Endometrium (tissue), 2 donors: ENCODE measurements around the gene HOXD12.

Experiments used
- FAIRE-seq: peaks from 2 replicates; lab custom pipeline; 2012; peaks lifted over from hg19 to GRCh38; lab: Jason Lieb, UNC
- donor health status: control.
- donor health status: control.

Gene HOXD12

DNA sequence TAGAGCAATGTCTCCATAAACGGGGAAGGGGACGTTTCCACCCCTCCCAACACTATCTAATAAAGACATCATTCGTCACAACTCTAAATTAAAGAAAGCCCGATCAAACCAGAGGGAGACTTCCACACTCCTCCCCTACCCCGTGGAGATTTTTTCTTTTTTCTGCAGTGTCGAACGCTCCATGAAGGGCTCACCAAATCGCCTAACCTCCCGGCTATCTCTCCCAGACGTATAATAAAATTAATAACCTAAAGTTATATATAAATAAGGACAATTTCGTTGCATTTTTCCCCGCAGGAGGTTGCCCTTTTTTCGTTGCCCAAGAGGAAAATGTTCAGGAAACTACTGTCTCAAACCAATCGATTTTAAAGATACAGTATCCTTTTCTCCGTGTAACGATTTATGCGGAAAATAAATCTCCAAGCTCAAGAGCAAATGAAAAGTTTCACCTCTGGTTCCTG, 18.2 kb upstream of the HOXD12 start:
- FAIRE-seq, result no peak

DNA sequence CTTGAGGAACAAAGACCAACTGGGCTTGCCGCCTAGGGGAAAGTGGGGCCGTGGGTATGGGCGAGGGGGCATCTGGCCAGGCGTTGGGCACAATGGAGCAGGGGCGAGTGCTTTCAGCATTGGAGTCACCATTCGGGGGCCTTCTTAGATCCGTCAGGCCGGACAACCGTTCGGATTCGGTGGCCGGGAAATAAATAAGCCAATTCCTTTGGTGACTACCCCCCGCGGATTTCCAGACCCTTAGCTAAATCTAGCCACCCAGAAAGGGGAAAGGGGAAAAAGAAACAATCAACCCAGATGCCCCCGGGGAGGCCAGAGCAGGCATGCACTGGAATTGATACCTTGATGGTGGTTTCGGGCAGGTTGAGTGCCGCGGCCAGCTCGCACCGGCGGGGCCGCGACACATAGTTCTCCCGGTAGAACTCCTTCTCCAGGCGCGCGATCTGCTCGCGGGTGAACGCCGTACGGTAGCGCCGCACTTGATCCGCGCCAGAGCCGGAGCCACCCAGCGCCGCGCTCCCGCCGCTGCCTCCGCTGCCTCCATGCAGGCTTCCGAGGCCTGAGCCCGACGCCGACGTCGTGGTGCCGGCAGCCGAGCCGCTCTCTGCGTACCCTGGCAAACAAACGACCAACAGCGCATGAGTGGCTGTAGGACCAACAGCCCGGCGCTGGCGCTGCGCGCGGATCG, 17.6 kb upstream of the HOXD12 start:
- FAIRE-seq, result no peak

DNA sequence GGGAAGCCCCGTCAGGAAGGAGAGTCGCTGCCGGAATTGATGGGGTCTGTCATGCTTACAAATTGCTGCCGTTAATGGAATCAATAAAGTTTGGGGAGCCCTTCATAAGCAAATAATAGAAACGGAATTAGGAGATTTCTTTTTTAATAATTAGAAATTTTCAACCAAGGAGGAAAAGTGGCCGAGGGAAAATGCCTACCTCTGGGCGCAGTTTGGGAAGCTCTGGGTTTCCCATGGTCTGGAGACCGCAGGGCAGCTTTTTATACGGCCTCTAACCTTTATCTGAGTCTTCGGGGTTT, 17.1 kb upstream of the HOXD12 start:
- FAIRE-seq, result no peak

DNA sequence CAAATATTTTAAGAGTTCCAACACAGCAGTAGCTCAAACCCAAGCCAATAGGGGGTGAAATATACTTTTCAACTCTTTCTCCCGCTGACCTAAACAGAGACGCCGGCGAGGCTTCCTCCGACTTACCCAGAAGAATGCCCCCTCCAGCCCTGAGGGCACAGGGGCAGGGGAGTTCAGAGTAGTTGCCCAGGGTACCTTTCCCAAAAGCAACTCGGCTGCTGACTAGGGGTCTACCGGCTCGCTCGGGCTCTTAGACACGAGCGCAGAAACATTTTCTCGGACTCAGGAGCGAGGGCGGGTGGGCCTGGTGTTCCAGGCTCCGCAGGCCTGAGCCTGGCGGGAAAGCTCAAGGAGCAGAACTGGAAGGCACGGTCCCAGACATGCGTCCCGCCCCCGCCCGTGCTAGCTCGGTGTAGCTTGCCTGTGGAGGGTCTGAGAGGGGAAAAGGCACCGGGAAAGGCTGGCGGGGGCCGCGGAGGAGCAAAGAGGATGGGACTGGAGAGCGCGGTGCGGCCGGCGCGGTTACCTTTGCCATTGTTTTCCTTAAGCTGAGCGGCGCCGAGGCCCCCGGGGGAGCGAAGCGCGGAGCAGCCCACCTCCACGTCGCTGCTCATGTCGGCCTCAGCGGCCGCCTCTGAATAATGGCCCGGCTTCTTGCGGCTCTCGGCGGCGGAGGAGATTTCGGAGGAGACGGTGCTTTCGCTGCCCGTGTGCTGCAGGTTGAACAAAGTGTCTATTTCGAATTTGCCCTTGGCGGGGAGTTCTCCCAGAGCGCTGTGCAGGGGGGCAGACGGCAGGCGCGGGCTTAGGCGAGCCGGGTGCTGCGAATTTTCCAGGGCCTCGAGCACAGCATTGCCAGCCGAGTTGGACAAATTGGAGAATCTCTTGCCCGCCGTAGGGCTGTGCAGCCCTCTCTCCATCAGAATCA, 16.5 kb upstream of the HOXD12 start:
- FAIRE-seq, result no peak

DNA sequence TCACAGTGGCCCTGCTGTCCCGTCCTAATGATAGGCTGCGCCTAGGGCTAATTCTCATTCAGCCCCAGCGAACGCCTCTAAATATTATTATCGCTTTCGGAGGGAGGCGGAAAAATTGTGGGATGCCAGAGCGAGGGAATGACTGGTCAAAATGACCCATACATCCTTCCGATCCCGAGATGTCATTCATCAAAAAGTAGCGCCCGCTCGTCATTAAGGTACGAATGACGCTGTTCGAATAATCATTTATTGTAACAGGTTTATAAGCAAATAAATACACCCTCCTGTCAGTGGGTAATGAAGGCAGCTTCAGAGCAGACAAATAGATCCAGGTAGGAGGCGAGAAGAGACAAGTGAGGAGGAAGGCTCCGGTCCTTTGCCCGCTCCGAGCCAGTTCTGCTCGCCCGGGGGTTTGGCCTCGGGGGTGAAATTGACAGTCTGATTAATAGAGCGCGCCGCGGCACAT, 15.8 kb upstream of the HOXD12 start, which contains the start of gene EVX2:
EVX2 (minus strand) TSS at position 167 of the 466 bp plus-strand sequence. CDS start 186 bp downstream, outside the sequence.
- no peak for FAIRE-seq

DNA sequence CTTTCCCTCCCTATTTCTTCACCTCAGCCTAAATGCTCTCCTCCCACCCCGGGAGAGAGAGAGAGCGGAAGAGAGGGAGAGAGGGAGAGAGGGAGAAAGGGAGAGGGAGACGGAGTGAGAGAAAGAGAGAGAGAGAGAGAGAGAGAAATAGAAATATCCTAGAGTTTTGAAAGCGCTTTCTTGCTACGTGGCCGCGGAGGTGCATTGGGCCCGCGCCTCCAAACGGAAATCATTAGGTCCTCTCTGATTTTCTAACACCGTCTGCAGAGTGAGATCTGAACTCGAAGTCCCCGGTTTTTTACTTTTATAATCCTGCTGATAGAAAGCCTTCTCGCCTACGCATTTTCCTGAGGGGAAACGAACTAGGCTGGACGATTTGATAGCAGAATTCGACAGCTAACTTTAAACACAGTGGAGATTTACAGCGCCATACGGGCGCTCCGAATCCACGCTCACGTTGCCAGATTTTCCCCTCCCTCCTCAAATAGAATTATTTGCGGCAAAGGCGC, 14.9 kb upstream of the HOXD12 start:
- no peak for FAIRE-seq

DNA sequence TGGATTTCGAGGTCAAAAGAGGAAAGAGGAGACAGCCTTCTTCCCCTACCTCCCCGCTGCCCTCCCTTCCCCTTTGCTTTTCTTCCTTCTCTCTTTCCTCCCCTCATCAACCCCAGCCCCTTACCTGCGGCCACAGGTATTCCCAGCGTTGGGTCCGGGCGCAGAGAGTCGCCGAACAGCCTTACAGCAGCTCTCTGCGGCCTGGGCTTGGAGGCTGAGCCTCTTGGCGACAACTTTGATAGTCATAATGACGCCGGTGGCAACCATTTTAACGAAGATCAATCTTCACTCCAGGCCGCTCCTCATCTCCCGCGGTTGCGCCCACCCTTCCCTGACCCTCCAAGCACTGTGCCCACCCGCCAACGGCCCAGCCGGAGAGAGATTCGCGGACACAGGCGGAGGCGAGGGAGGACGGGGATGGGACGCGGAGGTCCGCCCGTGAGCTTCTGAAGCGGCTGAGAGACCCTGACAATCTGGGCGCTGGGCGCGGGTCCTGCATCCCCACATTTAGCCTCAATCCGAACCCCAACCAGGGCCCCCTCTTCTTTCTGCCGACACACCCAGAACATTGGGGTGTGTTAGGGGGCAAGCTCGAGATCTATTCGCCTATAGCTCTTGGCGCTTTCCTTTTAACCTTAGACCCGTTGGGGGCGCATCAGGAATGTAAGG, 14.3 kb upstream of the HOXD12 start:
- no peak for FAIRE-seq

DNA sequence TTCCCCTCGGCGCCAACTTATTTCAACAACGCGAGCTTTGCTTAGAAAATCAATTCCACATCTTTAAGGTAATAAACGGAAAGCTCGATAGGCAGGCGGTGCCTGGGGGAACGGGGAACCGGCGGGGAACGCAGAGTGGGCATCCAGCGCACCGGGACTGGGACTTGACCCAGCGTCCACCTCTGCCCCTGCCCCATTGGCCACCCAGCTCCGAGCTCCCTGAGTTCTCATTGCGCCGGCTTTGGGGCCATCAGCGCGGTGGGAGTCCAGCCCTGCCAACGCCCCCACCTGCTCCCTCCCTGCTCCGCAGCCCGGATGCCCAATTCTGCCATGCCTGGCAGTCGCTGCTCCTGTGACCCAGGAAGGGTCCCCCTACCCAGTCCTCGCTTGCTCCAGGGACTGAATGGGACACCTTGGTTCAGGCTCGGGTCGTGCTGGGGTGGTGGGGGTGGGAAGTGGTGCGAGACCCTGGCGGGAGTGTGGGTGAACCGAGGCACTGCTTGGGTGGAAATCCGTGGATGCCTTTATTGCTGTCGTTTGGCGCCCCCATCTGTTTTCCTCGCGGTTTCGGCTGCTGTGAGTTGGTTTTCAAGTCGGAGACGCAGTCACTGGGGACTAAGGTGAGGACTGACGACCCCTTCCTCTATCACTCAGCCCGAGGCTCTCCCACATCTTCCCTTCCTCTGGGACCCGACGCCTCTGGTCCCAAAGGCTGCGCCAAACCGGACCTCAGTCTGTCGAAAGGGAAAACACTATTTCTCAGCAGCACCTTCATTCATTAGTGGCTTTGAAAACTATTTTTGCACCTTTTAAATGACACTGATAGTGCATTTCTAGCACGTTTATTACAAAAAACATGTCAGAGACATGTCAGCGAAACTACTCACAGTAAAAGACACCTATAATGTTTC, 13.5 kb upstream of the HOXD12 start:
- no peak for FAIRE-seq

DNA sequence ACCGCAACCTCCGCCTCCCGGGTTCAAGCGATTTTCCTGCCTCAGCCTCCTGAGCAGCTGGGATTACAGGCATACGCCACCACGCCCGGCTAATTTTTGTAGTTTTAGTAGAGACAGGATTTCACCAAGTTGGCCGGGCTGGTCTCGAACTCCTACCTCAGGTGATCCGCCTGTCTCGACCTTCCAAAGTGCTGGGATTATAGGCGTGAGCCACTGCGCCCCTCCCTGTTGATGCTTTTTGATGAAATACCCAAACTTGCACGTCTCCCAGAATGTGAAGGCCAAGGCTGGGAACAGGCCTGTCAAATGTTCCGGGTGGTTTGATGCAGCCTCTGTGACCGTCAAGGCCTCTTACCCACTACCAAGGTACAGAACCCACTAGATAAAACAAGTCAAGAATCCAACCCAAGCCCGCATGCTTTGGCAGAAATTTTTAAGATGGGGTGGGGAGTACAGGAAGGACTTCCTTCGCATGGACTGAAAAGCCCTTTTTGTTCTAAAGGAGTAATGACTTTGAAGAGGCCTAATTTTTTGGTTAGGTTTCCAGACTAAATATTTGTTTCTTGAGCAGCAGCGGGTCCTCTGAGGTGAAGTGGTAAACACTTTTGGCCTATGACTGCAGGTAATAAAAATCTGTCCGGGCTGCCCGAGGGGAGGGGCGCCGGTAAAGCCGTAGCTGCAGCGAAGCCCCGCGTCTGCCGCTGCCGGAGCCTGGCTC, 12.1 kb upstream of the HOXD12 start:
- FAIRE-seq, result no peak

DNA sequence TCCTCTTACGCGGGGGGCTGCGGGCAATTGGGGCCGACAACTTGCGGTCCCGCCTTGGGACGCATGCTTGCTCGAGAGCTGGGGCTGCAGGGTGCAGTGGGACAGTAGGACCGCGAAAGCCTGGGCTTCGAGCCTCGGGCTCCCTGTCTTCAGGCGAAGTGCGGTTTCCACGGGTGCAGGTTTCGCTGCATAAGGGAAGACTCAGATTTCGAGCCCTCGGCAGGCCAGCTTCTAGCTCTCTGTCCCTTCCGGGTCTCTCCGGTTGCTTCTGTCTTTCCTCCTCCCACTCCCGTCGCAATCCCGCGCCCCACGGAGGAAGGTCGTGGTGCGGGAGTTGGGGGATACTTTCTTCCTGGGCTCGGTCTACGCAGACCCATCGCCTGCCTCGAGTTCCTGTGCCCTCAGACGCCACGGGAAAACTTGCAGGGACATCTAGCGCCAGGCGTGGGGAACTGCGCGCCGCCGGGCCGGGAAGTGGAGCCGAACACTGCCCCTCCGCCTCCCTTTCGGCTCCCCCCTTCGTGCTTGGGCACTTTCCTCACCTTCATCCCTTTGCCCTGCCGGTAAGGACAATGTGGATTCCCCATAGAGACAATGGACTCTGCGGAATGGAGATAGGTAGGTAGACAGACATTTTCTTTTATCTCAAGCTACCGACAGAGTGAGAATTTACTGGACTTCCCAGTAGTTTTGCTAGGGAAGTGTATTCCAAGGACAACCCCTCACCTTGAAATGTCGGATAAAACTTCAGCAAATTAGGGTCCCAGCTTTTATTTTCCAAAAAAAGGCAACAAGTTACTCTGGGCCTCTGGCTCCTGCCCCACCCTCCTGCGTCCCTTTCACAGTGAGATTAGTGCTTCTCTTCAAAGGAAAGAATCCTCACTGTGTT, 11.3 kb upstream of the HOXD12 start:
- FAIRE-seq, result no peak

DNA sequence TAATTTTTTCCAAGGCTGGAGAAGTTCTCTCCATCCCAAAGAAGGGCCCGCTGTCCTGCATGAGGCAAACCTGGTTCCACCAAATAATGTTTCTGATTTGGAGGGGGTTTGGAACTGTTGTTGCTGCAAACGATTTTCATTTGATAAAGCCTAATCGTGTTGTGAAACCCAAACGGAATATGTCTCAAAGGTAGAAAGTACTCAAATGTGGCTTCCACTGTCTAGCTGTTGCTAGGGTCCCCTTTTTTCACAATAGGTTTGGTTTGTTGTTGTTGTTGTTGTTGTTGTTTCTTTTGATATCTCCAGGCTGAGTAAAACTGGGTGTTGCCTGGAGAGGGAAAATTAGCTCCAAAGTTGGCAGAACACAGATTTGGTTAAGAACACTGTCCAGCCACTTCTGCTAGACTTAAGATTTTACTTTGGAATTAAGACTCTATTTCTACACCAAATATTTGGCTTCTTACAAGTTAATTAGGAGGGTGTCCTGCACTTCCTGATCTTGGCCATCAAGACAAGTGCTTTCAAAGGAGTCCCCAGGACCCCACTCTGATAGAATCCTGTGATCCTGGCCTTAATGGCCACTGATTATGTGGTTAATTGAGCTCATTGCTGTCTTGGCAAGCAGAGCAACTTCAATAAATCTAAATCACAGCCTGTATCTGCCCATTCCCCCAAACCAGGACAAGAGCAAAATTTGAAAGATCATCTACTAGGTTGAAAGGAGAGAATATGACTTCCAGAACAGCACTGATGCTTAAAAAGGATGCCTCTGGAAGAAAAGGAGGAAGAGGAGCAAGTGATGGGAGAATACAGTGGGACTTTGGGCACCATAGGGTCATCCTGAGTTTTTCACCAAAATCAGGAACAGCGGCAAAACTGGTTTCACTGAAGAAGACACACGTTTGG, 10.4 kb upstream of the HOXD12 start:
- no peak for FAIRE-seq

DNA sequence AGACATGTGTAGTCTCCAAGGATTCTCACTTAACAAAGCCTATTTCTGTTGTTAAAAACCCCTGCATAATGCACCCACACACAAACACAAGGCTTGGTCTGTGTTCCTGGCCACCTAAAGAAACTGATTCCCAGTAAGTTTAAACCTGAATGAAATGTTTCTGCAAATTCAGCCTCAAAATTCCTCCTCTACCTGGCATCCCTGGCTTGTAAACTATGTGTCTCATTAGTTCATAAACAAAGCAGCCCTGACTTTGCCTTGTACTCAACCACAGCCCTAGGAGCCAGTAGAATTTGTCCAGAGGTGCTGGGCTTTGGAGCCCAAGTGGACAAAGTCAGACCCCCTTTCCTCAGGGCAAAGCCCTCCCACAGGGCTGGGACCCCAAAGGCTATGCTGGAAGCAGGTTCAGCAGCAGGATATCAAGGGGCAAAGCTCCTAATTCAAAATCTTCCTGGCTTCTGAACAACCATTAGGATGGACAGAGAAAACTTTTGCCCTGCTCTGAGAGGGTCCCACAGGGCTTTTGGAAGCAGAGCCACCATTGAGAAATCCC, 9.7 kb upstream of the HOXD12 start:
- no peak for FAIRE-seq

DNA sequence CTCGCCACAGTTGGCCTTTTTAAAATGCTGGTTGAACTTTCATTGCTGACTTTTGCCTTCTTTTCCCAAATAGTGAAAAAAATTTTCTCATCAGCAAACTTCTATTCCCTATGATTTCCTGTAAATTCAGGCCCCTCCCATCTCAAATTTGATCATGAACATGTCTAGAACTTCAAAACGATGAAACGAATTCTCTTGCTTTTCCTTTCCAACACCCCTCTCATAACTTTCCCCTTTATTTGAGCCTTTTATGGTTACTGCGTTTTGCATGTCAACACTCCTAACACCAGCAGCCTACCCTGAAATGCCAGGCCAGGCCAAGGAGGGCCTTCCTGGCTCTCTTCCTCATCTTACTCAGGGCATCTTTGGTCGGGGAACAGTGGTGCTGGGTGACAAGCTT, 8.7 kb upstream of the HOXD12 start:
- FAIRE-seq, result no peak

DNA sequence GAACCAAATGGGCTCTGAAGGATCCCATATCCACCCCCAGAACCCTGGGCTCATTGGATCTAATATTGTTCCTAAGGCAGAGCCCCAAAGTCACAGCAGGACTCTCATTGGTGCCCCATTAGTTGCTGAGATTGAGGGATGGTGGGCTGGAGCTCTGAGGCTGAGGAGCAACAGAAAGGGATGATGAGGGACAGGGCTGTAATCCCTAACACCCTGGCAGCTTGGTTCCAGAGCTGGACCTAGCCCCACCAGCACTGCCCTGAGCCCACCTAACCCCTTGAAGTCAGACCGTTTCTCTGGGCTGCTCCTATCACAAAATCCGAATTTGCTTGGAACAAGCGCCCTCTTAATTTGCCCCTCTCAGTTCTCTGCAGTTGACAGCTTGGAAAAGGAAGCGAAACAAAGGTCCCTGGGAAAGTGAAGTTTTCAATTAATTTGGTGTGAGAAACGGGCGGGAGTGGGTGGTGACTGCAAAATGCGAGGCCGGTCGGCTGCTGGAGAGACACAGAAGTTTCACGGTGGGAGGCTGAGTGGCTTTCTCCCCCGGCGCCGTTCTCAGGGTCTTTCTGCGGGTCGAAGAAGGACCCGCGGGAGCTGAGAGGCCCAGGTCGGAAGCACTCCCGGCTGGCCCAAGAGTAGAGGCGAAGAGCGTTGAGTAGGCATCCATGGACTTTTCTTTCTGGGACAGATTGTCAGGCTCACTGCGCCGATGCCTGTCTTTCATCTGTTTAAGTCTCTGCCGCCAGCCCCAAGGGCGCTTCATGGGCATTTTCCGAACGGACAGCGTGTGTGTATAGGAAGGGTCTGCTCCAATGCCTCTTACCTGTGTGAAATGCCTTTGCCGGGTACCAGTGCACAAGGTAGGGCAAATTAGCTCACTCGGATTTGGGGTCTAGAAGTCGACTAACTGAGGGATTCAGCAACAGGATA, 8.0 kb upstream of the HOXD12 start:
- no peak for FAIRE-seq

DNA sequence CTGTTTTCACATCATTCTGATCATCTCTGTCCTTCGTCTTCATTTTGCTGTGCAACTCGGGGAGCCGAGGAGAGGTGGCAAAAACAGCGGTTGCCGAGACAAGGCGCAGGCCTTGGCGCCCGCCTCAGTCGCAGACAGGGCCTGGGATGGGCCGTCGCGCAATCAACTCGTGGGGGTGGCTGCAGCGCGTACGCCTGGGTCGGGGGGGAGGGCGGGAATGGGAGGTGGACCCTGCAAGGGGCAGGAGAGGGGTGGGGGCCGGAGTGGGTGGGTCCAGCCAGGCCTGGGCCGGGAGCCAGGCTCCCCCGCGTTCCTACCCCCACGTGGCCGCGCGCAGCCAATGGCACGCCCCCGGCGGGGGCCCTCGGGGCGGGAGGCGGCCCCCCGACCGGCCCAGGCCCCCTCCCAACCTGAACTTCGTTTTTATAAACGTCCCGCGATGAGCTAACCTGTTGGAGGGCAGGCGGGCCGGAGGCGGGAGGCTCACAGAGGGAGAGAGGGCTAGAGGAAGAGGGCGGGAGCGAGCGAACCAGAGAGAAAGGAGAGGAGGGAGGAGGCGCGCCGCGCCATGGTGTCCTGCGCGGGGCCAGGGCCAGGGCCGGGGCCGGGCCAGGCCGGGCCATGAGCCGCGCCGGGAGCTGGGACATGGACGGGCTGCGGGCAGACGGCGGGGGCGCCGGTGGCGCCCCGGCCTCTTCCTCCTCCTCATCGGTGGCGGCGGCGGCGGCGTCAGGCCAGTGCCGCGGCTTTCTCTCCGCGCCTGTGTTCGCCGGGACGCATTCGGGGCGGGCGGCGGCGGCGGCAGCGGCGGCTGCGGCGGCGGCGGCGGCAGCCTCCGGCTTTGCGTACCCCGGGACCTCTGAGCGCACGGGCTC, 7.1 kb upstream of the HOXD12 start, which contains the start of gene HOXD13:
HOXD13 (plus strand) TSS at position 452 of the 875 bp plus-strand sequence; CDS start at position 622, 170 bp downstream.
- no peak for FAIRE-seq
